Stimulated activated memory B cell treated with anti-CD40 and anti-IgM and Interleukin-4, amounts not matched to agents 10 μg/mL and 1 μg/mL and 100 μg/mL, for 72 hours (primary cell): ENCODE results near the gene RNF14.

Experiments
- ATAC-seq: fragments of 150-1000 bp; cut with Tn5 transposase; 2 replicates; pipeline ENCODE4 v1.10.0; 2021
- H3K27ac Mint-ChIP-seq: one replicate; pipeline ENCODE4 v1.8.0; 2022; ENCODE audit warnings: mild to moderate bottlenecking, mixed read lengths
- H3K27me3 Mint-ChIP-seq: one replicate; pipeline ENCODE4 v1.8.0; 2022; ENCODE audit warnings: mixed read lengths
- H3K36me3 Mint-ChIP-seq: one replicate; pipeline ENCODE4 v1.8.0; 2022; ENCODE audit warnings: mixed read lengths
- H3K4me1 Mint-ChIP-seq: one replicate; pipeline ENCODE4 v1.8.0; 2022; ENCODE audit warnings: mixed read lengths
- H3K4me3 Mint-ChIP-seq: one replicate; pipeline ENCODE4 v1.8.0; 2022; ENCODE audit warnings: mild to moderate bottlenecking, moderate library complexity, mixed read lengths
- H3K9me3 Mint-ChIP-seq: one replicate; pipeline ENCODE4 v1.8.0; 2022; ENCODE audit warnings: mixed read lengths

RNF14 gene

GRCh38 chr5:141941307-141941706 is 27.6 kb upstream of the RNF14 start:
- H3K27ac Mint-ChIP-seq: no peak overlapping the region
- ATAC-seq: no peak
- no peaks in the 10 kb centered on the region for H3K4me1 Mint-ChIP-seq
- H3K36me3 Mint-ChIP-seq: peaks cover 10% of the 10 kb centered on the region
- no peak overlapping the region for H3K4me3 Mint-ChIP-seq
- H3K27me3 Mint-ChIP-seq: no peaks in the 10 kb centered on the region
- no peaks in the 10 kb centered on the region for H3K9me3 Mint-ChIP-seq

GRCh38 chr5:141941779-141942178 is 27.1 kb upstream of the RNF14 start:
- Mint-ChIP-seq H3K36me3 (peaks cover 10% of the 10 kb centered on the region), H3K27me3 (no peaks in the 10 kb centered on the region), H3K9me3 (no peaks in the 10 kb centered on the region), H3K4me1 (no peaks in the 10 kb centered on the region), H3K4me3 (no peak overlapping the region), H3K27ac (peak overlapping the region; percentile 4)
- no peak for ATAC-seq

GRCh38 chr5:141942185-141942857 is 26.6 kb upstream of the RNF14 start:
- no peak overlapping the region for H3K4me3 Mint-ChIP-seq
- no peaks in the 10 kb centered on the region for H3K27me3 Mint-ChIP-seq
- ATAC-seq: no peak
- H3K36me3 Mint-ChIP-seq: peaks cover 10% of the 10 kb centered on the region
- no peaks in the 10 kb centered on the region for H3K4me1 Mint-ChIP-seq
- H3K27ac Mint-ChIP-seq: peak overlapping the region; percentile 4
- no peaks in the 10 kb centered on the region for H3K9me3 Mint-ChIP-seq

- no peak for ATAC-seq
- Mint-ChIP-seq H3K4me3 (no peak overlapping the region), H3K36me3 (peaks cover 10% of the 10 kb centered on the region), H3K9me3 (no peaks in the 10 kb centered on the region), H3K27ac (no peak overlapping the region), H3K4me1 (no peaks in the 10 kb centered on the region), H3K27me3 (no peaks in the 10 kb centered on the region)
These were observed 24.8 kb upstream of the RNF14 start for GRCh38 chr5:141944076-141944475.

- Mint-ChIP-seq H3K4me3 (no peak overlapping the region), H3K4me1 (no peaks in the 10 kb centered on the region), H3K36me3 (peaks cover 2% of the 10 kb centered on the region), H3K27ac (no peak overlapping the region), H3K27me3 (no peaks in the 10 kb centered on the region), H3K9me3 (no peaks in the 10 kb centered on the region)
- ATAC-seq: no peak
These were observed 23.3 kb upstream of the RNF14 start for GRCh38 chr5:141945511-141946051.

- H3K27ac Mint-ChIP-seq: no peak overlapping the region
- no peaks in the 10 kb centered on the region for H3K27me3 Mint-ChIP-seq
- peaks cover 9% of the 10 kb centered on the region for H3K4me1 Mint-ChIP-seq
- H3K9me3 Mint-ChIP-seq: no peaks in the 10 kb centered on the region
- H3K36me3 Mint-ChIP-seq: peaks cover 7% of the 10 kb centered on the region
- H3K4me3 Mint-ChIP-seq: no peak overlapping the region
- no peak for ATAC-seq
These were observed 21.6 kb upstream of the RNF14 start for GRCh38 chr5:141947316-141947715.

GRCh38 chr5:141948812-141949211 is 20.1 kb upstream of the RNF14 start:
- H3K27ac Mint-ChIP-seq: no peak overlapping the region
- peaks cover 12% of the 10 kb centered on the region for H3K36me3 Mint-ChIP-seq
- no peak for ATAC-seq

GRCh38 chr5:141949511-141949910 is 19.4 kb upstream of the RNF14 start:
- Mint-ChIP-seq H3K4me3 (no peak overlapping the region), H3K36me3 (peaks cover 12% of the 10 kb centered on the region), H3K27ac (no peak overlapping the region), H3K27me3 (no peaks in the 10 kb centered on the region), H3K9me3 (no peaks in the 10 kb centered on the region), H3K4me1 (peaks cover 9% of the 10 kb centered on the region)
- no peak for ATAC-seq

More at GRCh38 chr5:141948812-141949211, 20.1 kb upstream of the RNF14 start:
- Mint-ChIP-seq H3K4me1 (peaks cover 9% of the 10 kb centered on the region), H3K9me3 (no peaks in the 10 kb centered on the region), H3K4me3 (no peak overlapping the region), H3K27me3 (no peaks in the 10 kb centered on the region)

- peaks cover 12% of the 10 kb centered on the region for H3K36me3 Mint-ChIP-seq
- no peak overlapping the region for H3K4me3 Mint-ChIP-seq
- no peak for ATAC-seq
- H3K9me3 Mint-ChIP-seq: no peaks in the 10 kb centered on the region
- H3K4me1 Mint-ChIP-seq: peaks cover 9% of the 10 kb centered on the region
- H3K27me3 Mint-ChIP-seq: no peaks in the 10 kb centered on the region
- no peak overlapping the region for H3K27ac Mint-ChIP-seq
These were observed 18.5 kb upstream of the RNF14 start for GRCh38 chr5:141950207-141951005.

- Mint-ChIP-seq H3K27ac (no peak overlapping the region), H3K4me3 (no peak overlapping the region), H3K9me3 (no peaks in the 10 kb centered on the region), H3K4me1 (peaks cover 9% of the 10 kb centered on the region), H3K36me3 (peaks cover 12% of the 10 kb centered on the region), H3K27me3 (no peaks in the 10 kb centered on the region)
- peak; percentile 54 for ATAC-seq
These were observed 17.5 kb upstream of the RNF14 start for GRCh38 chr5:141951332-141951781.

- Mint-ChIP-seq H3K4me3 (no peak overlapping the region), H3K27me3 (no peaks in the 10 kb centered on the region), H3K27ac (no peak overlapping the region), H3K36me3 (peaks cover 12% of the 10 kb centered on the region), H3K9me3 (no peaks in the 10 kb centered on the region), H3K4me1 (peaks cover 9% of the 10 kb centered on the region)
- no peak for ATAC-seq
These were observed 16.9 kb upstream of the RNF14 start for GRCh38 chr5:141952020-141952419.

- Mint-ChIP-seq H3K4me1 (peaks cover 21% of the 10 kb centered on the region), H3K9me3 (no peaks in the 10 kb centered on the region), H3K27me3 (peaks cover 1% of the 10 kb centered on the region), H3K27ac (no peak overlapping the region), H3K4me3 (no peak overlapping the region), H3K36me3 (peaks cover 12% of the 10 kb centered on the region)
- no peak for ATAC-seq
These were observed 14.7 kb upstream of the RNF14 start for GRCh38 chr5:141954194-141954593.

- Mint-ChIP-seq H3K36me3 (peaks cover 4% of the 10 kb centered on the region), H3K27me3 (peaks cover 9% of the 10 kb centered on the region), H3K27ac (no peak overlapping the region), H3K9me3 (no peaks in the 10 kb centered on the region), H3K4me3 (no peak overlapping the region), H3K4me1 (peaks cover 29% of the 10 kb centered on the region)
- ATAC-seq: no peak
These were observed 11.4 kb upstream of the RNF14 start for GRCh38 chr5:141957367-141957996.

GRCh38 chr5:141958113-141958512 is 10.8 kb upstream of the RNF14 start, which contains the start of gene PCDH12:
TSS of gene PCDH12 (minus strand) at chr5:141958202. CDS start at chr5:141957851, 351 bp downstream.
- peaks cover 9% of the 10 kb centered on the region for H3K27me3 Mint-ChIP-seq
- H3K4me1 Mint-ChIP-seq: peaks cover 29% of the 10 kb centered on the region
- H3K4me3 Mint-ChIP-seq: no peak within 1 kb of the TSS
- H3K36me3 Mint-ChIP-seq: no peaks in the 10 kb centered on the region
- H3K9me3 Mint-ChIP-seq: no peaks in the 10 kb centered on the region
- no peak for ATAC-seq
- no peak within 1 kb of the TSS for H3K27ac Mint-ChIP-seq

GRCh38 chr5:141958546-141959172 is 10.2 kb upstream of the RNF14 start:
- Mint-ChIP-seq H3K36me3 (no peaks in the 10 kb centered on the region), H3K9me3 (no peaks in the 10 kb centered on the region), H3K4me3 (no peak overlapping the region), H3K4me1 (peaks cover 29% of the 10 kb centered on the region), H3K27me3 (peaks cover 9% of the 10 kb centered on the region), H3K27ac (no peak overlapping the region)
- ATAC-seq: no peak
